Limb (tissue), 2 donors: Measurements from ENCODE around the gene MEG3.

Experiments used
- DNase-seq, 2 donors: peaks; one replicate each; pipeline ENCODE4 v3.0.0-alpha.2; 2016; ENCODE audit errors: extremely low spot score in 2 of 2

The MEG3 gene

DNA sequence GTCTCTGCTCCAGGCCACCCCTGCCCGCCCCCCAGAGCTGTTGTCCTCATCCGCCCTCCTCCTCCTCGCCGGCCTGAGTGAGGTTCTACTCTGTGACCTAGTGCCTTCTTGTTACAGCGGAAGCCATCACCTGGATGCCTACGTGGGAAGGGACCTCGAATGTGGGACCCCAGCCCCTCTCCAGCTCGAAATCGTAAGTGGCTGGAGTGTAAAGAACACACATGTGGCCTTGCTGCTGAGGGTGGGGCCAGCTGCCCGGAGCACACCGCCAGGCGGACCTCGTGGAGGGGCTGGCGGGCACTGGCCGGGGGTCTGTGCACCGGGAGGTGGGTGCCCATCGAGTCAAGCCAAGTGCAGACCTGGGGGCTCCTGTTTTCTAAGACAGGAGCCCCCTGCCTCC is 19.4 kb downstream of the MEG3 start:
- no peak for DNase-seq

DNA sequence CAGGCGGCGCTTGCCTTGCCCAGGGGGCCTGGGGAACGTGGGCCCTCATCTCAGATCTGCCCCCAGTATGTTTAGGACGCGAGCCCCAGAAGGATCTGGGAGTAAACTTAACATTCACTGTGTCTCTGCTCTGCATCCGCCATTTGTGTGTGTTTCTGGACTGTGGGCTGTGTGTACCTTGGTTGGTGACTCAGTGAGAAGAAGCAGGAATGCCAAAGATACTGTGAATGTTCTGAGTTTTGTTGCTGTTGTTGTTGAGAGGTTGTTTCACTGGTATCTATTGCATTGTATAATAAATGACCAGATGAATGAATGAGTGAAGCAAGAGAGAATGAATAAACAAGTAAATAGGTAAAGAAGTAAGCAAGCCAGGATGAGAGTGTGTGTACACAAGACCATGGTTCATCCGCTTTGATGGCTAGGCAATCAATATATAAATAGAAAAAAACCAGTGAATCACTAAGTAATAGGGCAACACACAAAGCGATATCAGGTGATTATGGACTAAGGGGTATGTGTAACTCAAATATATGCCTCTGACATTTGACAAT is 20.5 kb downstream of the MEG3 start:
- no peak for DNase-seq

DNA sequence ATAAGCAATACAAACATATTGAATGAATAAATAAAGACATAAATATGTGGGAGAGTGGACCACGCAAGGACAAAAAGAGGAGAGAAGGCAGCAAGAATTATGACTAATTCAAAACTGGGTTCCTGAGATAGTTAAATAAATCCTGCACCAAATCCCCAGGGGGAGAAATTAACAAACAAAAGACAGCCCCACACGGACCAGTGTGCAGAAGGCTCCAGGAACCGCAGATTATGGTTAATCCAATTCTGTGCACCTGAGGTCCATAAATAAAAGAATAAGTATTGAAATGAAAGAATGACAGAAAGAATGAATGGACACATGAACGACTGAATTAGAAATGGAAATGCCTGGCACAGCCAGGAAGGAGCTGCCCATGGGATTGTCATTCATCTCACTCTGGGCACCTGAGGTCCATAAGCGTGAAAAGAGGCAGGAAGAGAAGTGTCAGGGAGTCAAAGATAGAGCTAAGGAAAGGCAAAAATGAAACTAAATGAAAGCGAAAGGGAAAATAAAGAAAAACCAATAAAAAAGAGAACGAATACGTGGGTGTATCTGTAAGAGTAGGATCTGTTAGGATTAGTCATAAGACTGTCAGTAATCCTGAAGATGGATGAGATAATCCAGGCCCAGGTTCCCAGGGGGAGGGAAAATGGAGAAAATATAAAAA is 23.3 kb downstream of the MEG3 start:
- no peak for DNase-seq

DNA sequence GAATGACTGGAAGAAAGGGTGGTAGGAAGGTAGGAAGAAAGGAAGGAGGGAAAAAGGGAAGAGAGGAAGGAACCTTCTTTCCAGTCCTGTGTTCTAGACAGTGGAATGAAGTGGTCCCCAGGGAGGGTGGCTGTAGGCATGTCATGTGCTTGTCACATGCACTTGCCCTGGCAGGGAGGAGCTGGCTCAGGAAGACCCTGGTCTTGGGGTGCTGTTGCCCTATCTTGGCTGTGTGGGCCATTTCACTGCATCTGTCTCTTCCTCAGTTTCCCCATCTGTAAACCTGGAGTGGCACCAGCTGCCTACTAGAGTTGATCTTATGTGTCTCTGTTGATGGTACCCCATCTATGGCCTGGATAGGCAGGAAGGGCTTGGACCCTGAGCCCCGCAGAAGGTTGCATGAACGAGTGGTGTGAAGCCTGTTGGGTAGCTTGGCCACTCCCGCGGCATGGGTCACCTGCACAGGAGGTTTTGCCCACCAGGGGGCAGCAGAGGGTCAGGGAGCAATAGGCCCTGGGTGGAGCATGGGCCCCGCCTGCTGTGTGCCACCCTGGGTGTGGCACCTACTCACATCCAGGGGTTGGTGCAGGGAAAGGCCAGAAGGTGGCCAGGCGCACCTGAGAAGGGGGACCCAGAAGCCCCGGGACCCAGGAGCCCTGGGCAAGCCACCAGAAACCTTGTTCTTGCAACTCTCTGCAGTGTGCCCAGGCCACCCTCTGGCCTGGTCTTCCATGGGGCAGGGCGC is 25.1 kb downstream of the MEG3 start:
- DNase-seq = no peak

DNA sequence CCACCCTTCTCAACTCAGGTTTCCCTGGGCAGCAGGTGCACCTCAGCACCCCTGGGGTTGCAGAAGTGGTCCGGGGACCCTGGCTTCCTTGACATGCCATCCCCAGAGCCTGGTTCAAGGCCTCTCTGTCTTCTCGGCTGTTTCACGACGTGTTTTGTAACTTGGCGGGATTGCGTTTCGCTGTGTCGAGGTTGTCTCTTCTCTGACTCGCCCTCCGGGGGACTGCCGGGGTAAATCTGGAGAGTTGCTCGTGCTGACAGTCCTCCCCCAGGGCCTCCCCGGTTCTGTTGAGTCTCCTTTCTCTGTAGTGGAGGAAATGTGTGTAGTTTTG is 25.6 kb downstream of the MEG3 start:
- DNase-seq = no peak

DNA sequence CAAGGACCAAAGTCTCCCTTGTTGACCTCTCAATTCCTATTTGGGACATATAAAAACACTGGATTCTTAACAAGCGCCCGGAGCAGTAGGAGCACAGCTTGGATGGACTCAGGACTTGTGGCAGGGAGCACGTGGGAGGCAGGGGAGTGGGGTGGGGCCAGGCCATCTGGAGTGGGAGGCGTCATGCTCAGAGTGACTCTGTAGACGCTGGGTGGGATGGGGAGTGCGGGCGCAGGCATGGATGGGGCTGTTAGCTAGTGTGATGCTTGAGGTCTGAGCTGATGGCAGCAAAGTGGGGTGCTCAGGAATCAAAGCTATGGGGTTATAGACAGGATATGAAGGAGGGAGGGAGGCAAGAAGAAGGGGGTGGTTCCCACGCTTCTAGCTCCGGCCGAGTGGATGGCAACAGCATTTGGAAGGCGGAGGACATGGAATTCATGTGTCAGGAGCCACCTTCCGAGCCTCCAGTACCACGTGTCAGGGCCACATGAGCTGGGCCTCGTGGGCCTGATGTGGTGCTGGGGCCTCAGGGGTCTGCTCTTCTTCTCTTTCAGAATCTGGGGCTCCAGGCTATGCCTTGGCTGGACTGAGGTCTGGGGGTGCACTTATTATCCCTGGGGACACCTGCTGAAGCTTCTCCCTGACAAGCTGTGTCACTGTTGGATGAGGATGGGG is 26.2 kb downstream of the MEG3 start:
- no peak for DNase-seq

DNA sequence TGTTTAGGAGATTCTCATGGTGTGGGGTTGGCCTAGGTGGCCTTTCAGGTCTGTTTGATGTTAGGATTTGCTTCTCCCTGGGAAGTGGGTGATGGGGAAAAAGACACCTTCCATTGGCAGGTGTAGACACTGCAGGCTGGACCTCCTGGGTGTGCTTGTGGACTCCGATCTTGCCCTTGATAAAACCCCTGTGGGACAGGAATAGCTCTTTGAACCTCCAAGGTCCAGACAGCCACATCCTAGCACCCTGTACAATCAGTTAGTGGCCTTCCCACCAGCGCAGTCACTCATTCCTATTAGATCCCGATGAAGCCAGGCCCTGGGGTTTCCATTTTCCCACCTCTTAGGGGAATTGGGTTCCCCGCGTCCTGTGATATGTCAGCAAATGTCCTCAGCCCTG is 28.5 kb downstream of the MEG3 start:
- no peak for DNase-seq

DNA sequence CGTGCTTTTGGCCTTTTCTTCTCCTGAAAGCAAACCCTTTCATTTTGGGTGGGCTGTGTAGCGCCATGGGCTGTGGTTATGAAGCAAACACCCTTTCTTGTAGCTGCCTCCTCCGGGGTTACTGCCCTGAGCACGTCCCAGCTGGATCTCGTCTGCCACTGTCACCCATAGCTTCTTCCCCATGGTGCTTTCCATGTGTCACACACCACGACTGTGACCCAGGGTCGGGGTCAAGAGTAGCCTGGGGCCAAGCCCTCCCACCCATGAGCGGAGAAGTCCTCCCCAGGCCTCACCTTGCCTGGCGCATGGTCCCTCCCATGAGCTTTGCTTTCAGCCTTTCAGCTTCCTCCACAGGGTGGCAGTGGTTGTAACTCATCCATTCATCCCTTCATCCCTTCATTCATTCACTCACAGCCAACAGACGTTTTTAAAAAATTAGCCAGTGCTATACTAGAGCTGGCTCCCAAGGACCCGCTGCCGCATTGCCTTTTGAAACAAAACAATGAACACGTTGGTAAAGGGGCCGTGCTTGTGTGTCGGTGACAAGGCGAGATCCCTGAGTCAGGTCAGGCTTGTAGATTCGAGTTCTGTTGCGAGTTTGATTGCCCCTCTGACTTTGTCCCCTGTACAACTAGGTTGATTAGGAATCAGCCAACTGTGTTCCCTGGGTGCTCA is 29.5 kb downstream of the MEG3 start:
- DNase-seq = no peak

DNA sequence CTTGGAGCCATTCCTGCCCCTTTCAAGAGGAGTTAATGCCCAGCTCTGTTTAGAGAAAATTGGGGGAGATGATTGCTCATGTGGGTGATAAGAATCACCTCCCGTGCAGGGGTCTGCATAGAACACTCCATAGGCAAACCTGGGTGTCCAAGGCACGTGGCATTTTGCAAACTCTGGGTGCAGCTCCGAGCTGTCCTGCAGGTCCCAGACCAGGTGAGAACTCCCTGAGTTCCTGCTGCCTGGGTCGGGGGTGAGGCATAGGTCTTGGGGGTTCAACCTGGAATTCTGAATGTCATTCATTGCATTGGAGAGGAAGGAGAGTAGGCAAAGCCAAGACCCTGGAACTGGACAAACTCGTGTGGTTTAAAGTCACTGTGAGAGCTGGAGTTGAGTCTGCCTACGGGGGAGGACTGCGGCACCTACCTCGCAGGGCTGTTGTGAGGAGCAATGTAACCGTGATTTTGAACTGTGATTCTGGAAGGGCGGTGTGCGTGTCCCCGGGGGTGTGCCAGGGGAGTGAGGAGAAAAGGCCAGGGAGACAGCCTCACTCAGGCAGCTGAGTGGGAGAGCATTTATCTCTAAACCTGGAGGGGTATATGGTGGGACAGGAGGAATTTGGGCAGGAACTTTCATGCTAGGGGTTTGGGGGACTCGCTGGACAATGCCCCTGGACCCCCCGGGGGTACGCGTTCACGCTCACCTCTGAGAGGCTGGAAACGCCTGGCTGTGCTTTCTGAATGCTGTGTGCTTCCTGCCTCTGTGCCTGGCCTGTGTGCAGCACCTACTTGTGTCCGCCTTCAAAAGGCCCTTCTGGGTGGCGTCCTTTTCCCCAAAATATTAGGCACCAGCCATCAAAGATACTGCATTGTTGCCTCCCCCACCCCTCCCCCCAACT is 30.4 kb downstream of the MEG3 start:
- no peak for DNase-seq

DNA sequence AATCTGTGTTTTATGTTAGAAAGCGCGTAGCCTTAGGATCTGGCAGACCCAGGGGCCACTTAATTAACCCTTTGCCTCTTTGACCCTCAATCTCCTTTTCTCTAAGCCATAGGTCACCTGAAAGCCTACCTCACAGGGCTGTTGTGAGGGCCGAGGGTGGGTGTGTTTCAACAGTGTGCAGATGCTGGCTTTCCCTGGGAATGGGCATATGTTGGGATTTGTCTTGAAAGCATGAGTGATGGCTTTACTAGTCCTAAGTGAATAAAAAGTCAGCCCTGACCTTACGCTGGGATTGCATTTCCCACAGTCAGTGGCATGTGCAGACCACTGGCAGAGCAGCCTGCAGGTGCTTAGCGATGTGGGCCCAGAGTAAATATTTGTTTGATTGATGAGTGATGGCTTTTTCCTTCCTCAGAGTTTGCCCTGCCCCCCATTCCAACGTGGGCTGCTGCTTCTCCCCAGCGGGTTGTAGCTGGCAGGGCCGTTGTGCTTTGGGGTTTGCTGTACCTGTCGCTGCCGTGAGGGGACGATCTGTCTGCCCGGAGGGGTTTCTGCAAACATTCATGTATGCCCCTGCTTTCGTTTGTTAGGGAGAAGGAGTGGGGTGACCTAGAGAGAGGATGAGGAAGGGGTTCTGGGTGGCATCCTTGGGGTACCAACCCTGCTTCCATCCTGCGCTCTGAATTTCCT is 31.5 kb downstream of the MEG3 start:
- DNase-seq = no peak

DNA sequence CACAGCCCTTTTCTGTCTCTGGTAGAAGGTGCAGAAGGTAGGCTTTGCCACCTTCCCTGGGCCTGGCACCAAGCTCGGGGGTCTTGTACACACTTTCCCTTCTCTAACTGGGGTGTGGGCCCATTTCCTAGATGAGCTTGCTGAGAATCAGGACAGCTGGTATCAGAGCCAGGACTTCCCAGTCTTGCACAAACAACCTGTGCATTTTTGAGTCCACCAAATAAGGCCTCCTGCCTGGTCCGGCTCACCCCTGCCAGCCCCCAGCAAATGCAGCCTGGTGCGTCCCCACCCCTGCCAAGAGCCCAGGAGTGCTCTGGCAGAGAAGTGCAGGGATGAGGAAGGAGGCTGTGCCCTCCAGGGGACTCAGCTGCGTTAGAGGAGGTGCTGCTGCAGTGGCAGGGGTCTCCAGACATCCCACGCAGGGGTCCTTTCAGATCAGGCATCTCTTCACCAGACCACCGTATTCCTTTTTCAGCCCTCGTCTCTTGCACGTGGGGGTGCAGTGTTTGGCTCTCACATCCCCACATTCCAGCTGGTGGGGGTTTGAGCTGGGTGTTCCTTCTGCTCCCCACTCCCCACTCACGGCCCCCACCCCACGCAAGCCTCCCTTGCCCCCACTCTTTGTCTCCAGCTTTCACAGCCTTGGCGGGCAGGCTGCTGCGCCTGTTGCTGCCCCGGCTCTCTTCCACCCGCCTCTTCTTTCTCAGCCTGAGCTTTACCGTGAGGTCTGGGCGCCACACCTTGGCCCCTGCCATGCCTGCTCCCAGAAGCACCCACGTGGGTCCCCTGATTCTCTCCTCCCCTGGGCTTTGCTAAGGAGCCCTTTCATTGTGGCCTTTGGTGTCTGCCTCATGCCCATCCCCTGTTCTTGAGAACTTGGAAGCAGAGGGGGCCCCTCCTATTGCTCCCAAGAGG is 32.3 kb downstream of the MEG3 start:
- DNase-seq = no peak

DNA sequence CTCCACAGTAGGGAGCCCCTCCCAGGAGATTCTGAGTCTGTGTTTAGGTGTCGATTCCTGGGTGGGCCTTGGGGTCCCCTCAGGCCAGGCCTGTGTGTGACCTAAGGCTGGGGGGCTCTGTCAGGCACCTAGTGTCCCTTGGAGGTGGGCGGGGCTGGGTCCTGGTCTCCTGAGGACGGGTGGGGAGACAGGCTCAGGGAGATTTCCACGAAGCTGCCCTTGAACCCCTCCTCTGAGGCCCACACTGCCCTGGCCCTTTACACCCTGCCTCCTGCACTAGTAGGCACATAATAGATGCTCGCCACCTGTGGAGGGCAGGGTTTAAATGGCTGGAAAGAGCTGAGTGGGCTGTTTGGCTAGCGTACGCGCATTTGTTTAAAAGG is 32.9 kb downstream of the MEG3 start:
- DNase-seq = no peak

DNA sequence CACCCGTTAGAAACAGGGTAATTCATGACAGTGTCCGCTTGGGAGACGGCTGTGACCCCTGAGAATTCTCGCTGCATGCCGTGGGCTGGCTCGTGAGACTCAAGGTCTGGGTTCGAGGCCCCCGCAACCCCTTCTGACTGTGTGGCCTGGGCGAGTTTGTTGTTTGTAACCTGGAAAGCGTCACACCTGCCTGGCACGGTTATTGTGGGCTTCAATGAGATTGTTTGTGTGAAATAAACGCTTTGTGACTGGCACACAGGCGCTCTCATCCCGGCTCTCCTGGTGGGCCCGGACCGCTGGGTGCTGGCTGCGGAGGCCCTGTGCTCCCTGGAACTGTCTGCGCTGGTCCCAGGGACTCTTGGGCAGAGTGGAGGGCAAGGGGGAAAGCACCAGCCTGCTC is 33.9 kb downstream of the MEG3 start:
- DNase-seq = no peak

DNA sequence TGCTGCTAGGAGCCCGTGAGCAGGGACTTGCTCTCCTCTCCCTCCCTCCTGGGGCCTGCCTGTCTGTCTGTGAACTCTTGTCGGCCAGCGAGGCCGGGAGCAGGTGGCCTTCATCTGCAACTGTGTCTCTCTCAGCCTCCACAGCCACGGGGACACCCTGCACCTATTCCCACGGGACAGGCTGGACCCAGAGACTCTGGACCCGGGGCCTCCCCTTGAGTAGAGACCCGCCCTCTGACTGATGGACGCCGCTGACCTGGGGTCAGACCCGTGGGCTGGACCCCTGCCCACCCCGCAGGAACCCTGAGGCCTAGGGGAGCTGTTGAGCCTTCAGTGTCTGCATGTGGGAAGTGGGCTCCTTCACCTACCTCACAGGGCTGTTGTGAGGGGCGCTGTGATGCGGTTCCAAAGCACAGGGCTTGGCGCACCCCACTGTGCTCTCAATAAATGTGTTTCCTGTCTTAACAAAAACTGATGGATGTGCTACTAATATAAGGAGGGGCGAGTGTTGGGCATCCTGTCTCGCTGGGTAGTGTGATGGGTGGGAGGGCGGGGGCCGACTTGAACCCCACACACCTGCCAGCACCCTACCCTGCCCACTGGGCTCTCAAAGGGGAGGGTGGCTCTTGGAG is 34.8 kb downstream of the MEG3 start:
- no peak for DNase-seq

DNA sequence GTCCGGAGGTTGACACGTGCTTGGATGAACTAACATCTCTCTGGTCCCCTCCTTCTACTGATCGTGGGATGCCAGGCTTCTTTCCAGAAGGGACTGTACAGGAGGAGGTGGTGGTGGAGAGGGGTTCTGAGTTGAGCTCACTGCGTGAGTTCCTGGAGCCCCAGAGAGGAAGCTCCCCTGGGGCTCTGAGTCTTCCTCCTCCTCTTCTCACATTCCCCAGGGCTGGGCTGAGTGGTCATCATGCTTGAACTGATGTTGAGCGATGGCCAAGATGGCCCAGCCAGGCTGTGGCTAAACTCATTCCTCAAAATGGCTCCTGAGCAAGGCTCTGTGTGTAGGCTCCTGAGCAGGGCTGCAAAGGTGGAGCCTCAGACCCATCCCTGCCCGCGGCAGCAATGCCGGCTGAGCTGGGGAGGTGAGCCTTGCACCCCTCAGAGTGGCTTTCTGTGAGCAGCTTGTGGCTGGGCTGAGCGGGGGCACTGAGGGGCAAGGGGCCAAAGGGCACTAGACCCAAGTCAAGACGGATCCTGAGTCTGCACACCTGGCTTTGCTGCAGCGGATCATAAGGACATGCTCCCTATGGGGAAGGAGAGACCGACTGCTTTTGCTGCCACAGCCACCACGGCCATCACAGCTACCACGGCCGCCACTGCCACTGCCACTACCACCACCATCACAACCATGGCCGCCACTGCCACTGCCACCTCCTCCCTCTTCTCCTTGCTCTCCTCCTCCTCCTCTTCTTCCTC is 35.4 kb downstream of the MEG3 start:
- DNase-seq = no peak

DNA sequence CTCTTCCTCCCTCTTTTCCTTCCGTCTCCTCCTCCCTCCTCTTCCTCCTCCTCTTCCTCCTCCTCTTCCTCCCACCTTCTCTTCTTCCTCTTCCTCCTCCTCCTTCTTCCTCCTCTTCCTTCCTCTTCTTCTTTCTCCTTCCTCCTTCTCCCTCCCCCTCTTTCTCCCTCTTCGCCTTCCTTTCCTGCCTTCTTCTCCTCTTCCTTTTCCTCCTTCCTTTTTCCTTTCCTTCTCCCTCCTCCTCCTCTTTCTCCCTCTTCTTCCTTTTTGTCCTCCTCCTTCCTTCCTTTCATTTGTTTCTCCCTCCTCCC is 36.0 kb downstream of the MEG3 start:
- no peak for DNase-seq

DNA sequence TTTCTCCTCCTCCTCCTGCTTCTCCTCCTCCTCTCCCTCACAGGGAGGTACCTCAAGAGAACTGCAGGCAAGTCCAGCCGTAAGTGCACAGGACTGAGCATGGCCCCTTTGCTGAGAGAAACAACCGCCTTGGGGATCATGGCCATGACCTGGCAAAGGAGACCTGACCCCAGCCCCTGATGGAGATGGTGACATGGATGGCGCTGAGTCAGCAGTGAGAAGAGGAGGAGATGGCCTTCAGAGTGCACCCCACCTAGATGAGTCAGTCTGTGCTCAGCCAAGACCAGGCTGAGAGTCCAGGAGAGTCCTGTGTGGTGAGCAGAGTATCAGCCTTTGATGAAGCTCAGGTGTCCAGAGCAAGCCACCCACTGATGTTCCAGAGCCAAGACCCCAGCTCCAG is 36.4 kb downstream of the MEG3 start:
- no peak for DNase-seq

DNA sequence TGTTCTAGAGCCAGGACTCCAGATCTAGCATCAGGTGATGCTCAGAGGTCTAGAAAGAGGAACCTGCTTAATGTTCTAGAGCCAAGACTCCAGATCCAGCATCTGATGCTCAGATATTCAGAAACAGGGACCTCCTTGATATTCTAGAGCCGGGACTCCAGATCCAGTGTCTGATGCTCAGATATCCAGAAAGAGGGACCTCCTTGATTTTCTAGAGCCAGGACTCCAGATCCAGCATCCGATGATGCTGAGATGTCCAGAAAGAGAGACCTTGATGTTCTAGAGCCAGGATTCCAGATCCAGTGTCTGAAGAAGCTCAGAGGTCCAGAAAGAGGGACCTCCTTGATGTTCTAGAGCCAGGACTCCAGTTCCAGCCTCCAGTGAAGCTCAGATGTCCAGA is 36.9 kb downstream of the MEG3 start:
- DNase-seq = no peak
